ENCODE data around the gene SULT4A1.

GRCh38 chr22:43833286-43834240, 28.8 kb downstream of the SULT4A1 start:
- TF ChIP-seq, protein P1, sequence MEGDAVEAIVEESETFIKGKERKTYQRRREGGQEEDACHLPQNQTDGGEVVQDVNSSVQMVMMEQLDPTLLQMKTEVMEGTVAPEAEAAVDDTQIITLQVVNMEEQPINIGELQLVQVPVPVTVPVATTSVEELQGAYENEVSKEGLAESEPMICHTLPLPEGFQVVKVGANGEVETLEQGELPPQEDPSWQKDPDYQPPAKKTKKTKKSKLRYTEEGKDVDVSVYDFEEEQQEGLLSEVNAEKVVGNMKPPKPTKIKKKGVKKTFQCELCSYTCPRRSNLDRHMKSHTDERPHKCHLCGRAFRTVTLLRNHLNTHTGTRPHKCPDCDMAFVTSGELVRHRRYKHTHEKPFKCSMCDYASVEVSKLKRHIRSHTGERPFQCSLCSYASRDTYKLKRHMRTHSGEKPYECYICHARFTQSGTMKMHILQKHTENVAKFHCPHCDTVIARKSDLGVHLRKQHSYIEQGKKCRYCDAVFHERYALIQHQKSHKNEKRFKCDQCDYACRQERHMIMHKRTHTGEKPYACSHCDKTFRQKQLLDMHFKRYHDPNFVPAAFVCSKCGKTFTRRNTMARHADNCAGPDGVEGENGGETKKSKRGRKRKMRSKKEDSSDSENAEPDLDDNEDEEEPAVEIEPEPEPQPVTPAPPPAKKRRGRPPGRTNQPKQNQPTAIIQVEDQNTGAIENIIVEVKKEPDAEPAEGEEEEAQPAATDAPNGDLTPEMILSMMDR (IDR thresholded peaks at IDR 0.05; ENCODE audit: insufficient read depth, low read length, poor library complexity, severe bottlenecking), result no peak
- no peak for TF ChIP-seq EZH2phosphoT487 (conservative IDR thresholded peaks at IDR 0.05; ENCODE audit: low read length)

Measured in SU-DHL-6 (cell line).